GM23338 (cell line): Measurements from ENCODE around the gene ZFHX3. TPM values are rescaled to one million over a fixed set of nuclear protein-coding genes. Genes with fewer than 3 reads are reported as not detected.

Source experiments
- ATAC-seq: fragments of 200-7000 bp; cut with Tn5 transposase; 3 replicates; pipeline ENCODE4 v1.9.1; 2020
- DNase-seq: peaks from one replicate; pipeline ENCODE4 v3.0.0-alpha.2; 2015; ENCODE audit warnings: low spot score
- H2AFZ ChIP-seq: fragments of 200-600 bp; sonication (generic); 2 replicates; pipeline ENCODE4 v1.8.0; 2016; ENCODE audit warnings: antibody characterized with exemption, mild to moderate bottlenecking, moderate library complexity
- H3F3A ChIP-seq: fragments of 200-600 bp; sonication (generic); replicated peaks from 2 replicates; pipeline ENCODE4 v1.8.0; 2017; ENCODE audit warnings: antibody characterized with exemption, mixed run types, low read depth
- H3K27ac ChIP-seq: fragments of 200-600 bp; sonication (generic); 2 replicates; pipeline ENCODE4 v1.6.1; 2016; ENCODE audit warnings: low read depth
- H3K27me3 ChIP-seq: fragments of 200-600 bp; sonication (generic); 2 replicates; pipeline ENCODE4 v1.8.0; 2016; ENCODE audit warnings: mild to moderate bottlenecking, mixed run types, moderate library complexity; ENCODE audit not compliant: insufficient read depth
- H3K36me3 ChIP-seq: fragments of 200-600 bp; sonication (generic); 2 replicates; pipeline ENCODE4 v1.8.0; 2016; ENCODE audit warnings: mild to moderate bottlenecking; ENCODE audit not compliant: insufficient read depth
- H3K4me1 ChIP-seq: fragments of 200-600 bp; sonication (generic); 2 replicates; pipeline ENCODE4 v1.8.0; 2016; ENCODE audit warnings: mild to moderate bottlenecking, moderate library complexity; ENCODE audit not compliant: insufficient read depth
- H3K4me2 ChIP-seq: fragments of 200-600 bp; sonication (generic); 2 replicates; pipeline ENCODE4 v1.7.1; 2017; ENCODE audit warnings: mixed run types
- H3K4me3 ChIP-seq: fragments of 200-600 bp; sonication (generic); 2 replicates; pipeline ENCODE4 v1.6.1; 2016; ENCODE audit warnings: mixed run types
- H3K79me2 ChIP-seq: fragments of 200-600 bp; sonication (generic); replicated peaks from 2 replicates; pipeline ENCODE4 v1.8.0; 2017; ENCODE audit warnings: mild to moderate bottlenecking; ENCODE audit not compliant: insufficient read depth
- H3K9me2 ChIP-seq: fragments of 200-600 bp; sonication (generic); 2 replicates; pipeline ENCODE4 v1.8.0; 2017; ENCODE audit not compliant: insufficient read depth
- H4K20me1 ChIP-seq: fragments of 200-600 bp; sonication (generic); replicated peaks from 2 replicates; pipeline ENCODE4 v1.8.0; 2017; ENCODE audit warnings: mild to moderate bottlenecking; ENCODE audit not compliant: insufficient read depth
- H3K27ac Mint-ChIP-seq: 2 replicates; pipeline ENCODE4 v1.8.0; 2020; ENCODE audit warnings: inconsistent platforms, mild to moderate bottlenecking, moderate library complexity, mixed read lengths
- H3K27me3 Mint-ChIP-seq: 3 replicates; pipeline ENCODE4 v1.8.0; 2022; ENCODE audit warnings: low read depth, mild to moderate bottlenecking, moderate library complexity, mixed read lengths, inconsistent platforms; ENCODE audit not compliant: insufficient read depth, poor library complexity
- H3K36me3 Mint-ChIP-seq: 3 replicates; pipeline ENCODE4 v1.8.0; 2021; ENCODE audit warnings: low read depth, mild to moderate bottlenecking, inconsistent platforms, moderate library complexity, mixed read lengths
- H3K4me1 Mint-ChIP-seq: 3 replicates; pipeline ENCODE4 v1.8.0; 2020; ENCODE audit warnings: mild to moderate bottlenecking, inconsistent platforms, mixed read lengths
- H3K4me3 Mint-ChIP-seq: 3 replicates; pipeline ENCODE4 v1.8.0; 2021; ENCODE audit warnings: moderate library complexity, mild to moderate bottlenecking, inconsistent platforms, mixed read lengths
- H3K9me3 Mint-ChIP-seq: 3 replicates; pipeline ENCODE4 v1.8.0; 2020; ENCODE audit warnings: moderate library complexity, mild to moderate bottlenecking, inconsistent platforms, mixed read lengths
- CREB1 ChIP-seq: fragments of 250-450 bp; sonication (Bioruptor Pico); IDR thresholded peaks from 2 replicates; pipeline ENCODE4 v1.5.0; 2020; ENCODE audit warnings: low read depth, mild to moderate bottlenecking, moderate library complexity
- CTCF ChIP-seq, 2 experiments: fragments of 200-600 bp in 1 of 2; sonication (generic) in 1 of 2; conservative IDR thresholded peaks; 2 replicates each; pipeline versions ENCODE4 v1.5.1 to v1.6.1; 2016 to 2017; ENCODE audit warnings: antibody characterized with exemption in 2 of 2, low read depth in 2 of 2, mild to moderate bottlenecking in 2 of 2, moderate library complexity in 1 of 2
- EZH2 ChIP-seq: fragments of 200-600 bp; sonication (generic); IDR thresholded peaks from one replicate; pipeline ENCODE4 v1.8.0; 2017; ENCODE audit warnings: antibody characterized with exemption, mild to moderate bottlenecking, low read depth; ENCODE audit not compliant: unreplicated experiment
- EZH2phosphoT487 ChIP-seq: fragments of 200-600 bp; sonication (generic); IDR thresholded peaks from one replicate; pipeline ENCODE4 v1.8.1; 2018; ENCODE audit warnings: antibody characterized with exemption; ENCODE audit not compliant: unreplicated experiment
- JUNB ChIP-seq: IDR thresholded peaks from one replicate; pipeline ENCODE4 v1.6.1; 2016; ENCODE audit warnings: antibody characterized with exemption; ENCODE audit not compliant: unreplicated experiment
- NANOG ChIP-seq: IDR thresholded peaks from 2 replicates; pipeline ENCODE4 v1.6.1; 2016; ENCODE audit warnings: antibody characterized with exemption, borderline replicate concordance
- POLR2AphosphoS5 ChIP-seq: IDR thresholded peaks from 2 replicates; pipeline ENCODE4 v1.6.1; 2016; ENCODE audit warnings: antibody characterized with exemption, low read depth
- STAT1 ChIP-seq: IDR thresholded peaks from one replicate; pipeline ENCODE4 v1.6.1; 2016; ENCODE audit warnings: antibody characterized with exemption; ENCODE audit not compliant: unreplicated experiment
- ZNF114 ChIP-seq: fragments of 250-450 bp; sonication (Bioruptor Pico); IDR thresholded peaks from 2 replicates; pipeline ENCODE4 v1.5.0; 2020; ENCODE audit warnings: mild to moderate bottlenecking, moderate library complexity
- ZNF331 ChIP-seq: fragments of 250-450 bp; sonication (Bioruptor Pico); IDR thresholded peaks from 2 replicates; pipeline ENCODE4 v1.5.0; 2020; ENCODE audit warnings: low read depth, mild to moderate bottlenecking, moderate library complexity
- polyA plus RNA-seq: library from polyadenylated mRNA; unstranded; fragments of >200 nt; fragmentation: Nextera tagmentation; extraction: Ambion mirVana; gene quantifications from 2 replicates; pipeline ENCODE4 v1.2.1, GENCODE V29; 2016
- total RNA-seq: library from RNA; depleted of rRNA; stranded (reverse); fragments of >200 nt; shearing (Covaris generic); gene quantifications from 2 replicates; pipeline ENCODE4 v1.2.3, GENCODE V29; 2014
- TF ChIP-seq, protein P1 (sequence below): IDR thresholded peaks from one replicate; pipeline ENCODE4 v1.6.1; 2018; ENCODE audit warnings: antibody characterized with exemption; ENCODE audit not compliant: unreplicated experiment
- TF ChIP-seq, protein P2 (sequence below): IDR thresholded peaks from 2 replicates; pipeline ENCODE4 v1.6.1; 2016; ENCODE audit warnings: antibody characterized with exemption
- TF ChIP-seq, protein P3 (sequence below): fragments of 250-450 bp; sonication (Bioruptor Pico); IDR thresholded peaks from 2 replicates; pipeline ENCODE4 v1.5.0; 2020; ENCODE audit warnings: mild to moderate bottlenecking, moderate library complexity

ZFHX3 gene
- total and polyA plus RNA-seq, 2 experiments from 2014 or later = 1.0 to 1.5 TPM

DNA sequence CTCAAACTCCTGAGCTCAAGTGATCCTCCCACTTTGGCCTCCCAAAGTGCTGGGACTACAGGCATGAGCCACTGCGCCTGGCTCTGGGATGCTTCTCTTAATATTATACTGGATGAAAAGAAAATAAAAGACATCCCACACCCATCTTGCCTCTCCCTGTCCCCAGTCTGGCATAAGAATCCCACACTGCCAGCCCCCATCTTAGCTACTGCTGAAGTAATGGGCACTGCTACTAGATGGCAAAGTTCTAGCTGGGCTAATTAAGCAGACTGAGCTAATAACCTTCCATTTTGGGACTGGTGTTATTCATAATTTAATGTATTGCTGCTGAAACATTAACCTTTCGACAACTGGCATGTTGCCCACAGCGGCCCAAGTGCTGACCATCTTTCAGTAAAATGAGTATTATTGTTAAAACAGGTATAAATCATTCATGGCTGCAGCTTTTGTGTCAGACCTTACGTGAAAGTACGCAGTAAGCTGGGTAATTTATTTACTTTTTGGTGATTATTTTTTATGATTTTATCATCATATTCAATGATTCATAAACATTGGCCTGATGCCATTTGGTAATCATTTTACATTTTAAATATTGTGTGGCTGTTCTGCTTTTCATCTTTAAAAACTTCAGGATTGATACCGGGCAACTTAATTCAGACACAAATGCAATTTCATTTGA is 47.4 kb upstream of the ZFHX3 start:
- Mint-ChIP-seq H3K27me3 (peaks cover 3% of the 10 kb centered on the region), H3K27ac (no peak overlapping the region), H3K4me1 (0 out of 3 replicates have a peak, but pooled peaks cover 2% of the 10 kb centered on the region), H3K4me3 (no peak overlapping the region), H3K9me3 (no peaks in the 10 kb centered on the region), H3K36me3 (no peaks in the 10 kb centered on the region)
- H3K4me2 ChIP-seq = no peak overlapping the region
- ATAC-seq (no peak), DNase-seq (no peak)
- no peak overlapping the region for H3K27ac ChIP-seq
- no peaks in the 10 kb centered on the region for H3K36me3 ChIP-seq
- TF ChIP-seq, protein P1, sequence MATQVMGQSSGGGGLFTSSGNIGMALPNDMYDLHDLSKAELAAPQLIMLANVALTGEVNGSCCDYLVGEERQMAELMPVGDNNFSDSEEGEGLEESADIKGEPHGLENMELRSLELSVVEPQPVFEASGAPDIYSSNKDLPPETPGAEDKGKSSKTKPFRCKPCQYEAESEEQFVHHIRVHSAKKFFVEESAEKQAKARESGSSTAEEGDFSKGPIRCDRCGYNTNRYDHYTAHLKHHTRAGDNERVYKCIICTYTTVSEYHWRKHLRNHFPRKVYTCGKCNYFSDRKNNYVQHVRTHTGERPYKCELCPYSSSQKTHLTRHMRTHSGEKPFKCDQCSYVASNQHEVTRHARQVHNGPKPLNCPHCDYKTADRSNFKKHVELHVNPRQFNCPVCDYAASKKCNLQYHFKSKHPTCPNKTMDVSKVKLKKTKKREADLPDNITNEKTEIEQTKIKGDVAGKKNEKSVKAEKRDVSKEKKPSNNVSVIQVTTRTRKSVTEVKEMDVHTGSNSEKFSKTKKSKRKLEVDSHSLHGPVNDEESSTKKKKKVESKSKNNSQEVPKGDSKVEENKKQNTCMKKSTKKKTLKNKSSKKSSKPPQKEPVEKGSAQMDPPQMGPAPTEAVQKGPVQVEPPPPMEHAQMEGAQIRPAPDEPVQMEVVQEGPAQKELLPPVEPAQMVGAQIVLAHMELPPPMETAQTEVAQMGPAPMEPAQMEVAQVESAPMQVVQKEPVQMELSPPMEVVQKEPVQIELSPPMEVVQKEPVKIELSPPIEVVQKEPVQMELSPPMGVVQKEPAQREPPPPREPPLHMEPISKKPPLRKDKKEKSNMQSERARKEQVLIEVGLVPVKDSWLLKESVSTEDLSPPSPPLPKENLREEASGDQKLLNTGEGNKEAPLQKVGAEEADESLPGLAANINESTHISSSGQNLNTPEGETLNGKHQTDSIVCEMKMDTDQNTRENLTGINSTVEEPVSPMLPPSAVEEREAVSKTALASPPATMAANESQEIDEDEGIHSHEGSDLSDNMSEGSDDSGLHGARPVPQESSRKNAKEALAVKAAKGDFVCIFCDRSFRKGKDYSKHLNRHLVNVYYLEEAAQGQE = no peak
- TF ChIP-seq CTCF (conservative IDR thresholded peaks at IDR 0.05; ENCODE audit: low read depth in 2 of 2) (no peak), ZNF114 (CRISPR knock-in tag) (no peak), EZH2 (no peak), NANOG (no peak), ZNF331 (CRISPR knock-in tag) (no peak), STAT1 (no peak), JUNB (no peak), POLR2AphosphoS5 (no peak), CREB1 (no peak), EZH2phosphoT487 (no peak)
- TF ChIP-seq, protein P2, sequence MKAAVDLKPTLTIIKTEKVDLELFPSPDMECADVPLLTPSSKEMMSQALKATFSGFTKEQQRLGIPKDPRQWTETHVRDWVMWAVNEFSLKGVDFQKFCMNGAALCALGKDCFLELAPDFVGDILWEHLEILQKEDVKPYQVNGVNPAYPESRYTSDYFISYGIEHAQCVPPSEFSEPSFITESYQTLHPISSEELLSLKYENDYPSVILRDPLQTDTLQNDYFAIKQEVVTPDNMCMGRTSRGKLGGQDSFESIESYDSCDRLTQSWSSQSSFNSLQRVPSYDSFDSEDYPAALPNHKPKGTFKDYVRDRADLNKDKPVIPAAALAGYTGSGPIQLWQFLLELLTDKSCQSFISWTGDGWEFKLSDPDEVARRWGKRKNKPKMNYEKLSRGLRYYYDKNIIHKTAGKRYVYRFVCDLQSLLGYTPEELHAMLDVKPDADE = no peak
- TF ChIP-seq, protein P3, sequence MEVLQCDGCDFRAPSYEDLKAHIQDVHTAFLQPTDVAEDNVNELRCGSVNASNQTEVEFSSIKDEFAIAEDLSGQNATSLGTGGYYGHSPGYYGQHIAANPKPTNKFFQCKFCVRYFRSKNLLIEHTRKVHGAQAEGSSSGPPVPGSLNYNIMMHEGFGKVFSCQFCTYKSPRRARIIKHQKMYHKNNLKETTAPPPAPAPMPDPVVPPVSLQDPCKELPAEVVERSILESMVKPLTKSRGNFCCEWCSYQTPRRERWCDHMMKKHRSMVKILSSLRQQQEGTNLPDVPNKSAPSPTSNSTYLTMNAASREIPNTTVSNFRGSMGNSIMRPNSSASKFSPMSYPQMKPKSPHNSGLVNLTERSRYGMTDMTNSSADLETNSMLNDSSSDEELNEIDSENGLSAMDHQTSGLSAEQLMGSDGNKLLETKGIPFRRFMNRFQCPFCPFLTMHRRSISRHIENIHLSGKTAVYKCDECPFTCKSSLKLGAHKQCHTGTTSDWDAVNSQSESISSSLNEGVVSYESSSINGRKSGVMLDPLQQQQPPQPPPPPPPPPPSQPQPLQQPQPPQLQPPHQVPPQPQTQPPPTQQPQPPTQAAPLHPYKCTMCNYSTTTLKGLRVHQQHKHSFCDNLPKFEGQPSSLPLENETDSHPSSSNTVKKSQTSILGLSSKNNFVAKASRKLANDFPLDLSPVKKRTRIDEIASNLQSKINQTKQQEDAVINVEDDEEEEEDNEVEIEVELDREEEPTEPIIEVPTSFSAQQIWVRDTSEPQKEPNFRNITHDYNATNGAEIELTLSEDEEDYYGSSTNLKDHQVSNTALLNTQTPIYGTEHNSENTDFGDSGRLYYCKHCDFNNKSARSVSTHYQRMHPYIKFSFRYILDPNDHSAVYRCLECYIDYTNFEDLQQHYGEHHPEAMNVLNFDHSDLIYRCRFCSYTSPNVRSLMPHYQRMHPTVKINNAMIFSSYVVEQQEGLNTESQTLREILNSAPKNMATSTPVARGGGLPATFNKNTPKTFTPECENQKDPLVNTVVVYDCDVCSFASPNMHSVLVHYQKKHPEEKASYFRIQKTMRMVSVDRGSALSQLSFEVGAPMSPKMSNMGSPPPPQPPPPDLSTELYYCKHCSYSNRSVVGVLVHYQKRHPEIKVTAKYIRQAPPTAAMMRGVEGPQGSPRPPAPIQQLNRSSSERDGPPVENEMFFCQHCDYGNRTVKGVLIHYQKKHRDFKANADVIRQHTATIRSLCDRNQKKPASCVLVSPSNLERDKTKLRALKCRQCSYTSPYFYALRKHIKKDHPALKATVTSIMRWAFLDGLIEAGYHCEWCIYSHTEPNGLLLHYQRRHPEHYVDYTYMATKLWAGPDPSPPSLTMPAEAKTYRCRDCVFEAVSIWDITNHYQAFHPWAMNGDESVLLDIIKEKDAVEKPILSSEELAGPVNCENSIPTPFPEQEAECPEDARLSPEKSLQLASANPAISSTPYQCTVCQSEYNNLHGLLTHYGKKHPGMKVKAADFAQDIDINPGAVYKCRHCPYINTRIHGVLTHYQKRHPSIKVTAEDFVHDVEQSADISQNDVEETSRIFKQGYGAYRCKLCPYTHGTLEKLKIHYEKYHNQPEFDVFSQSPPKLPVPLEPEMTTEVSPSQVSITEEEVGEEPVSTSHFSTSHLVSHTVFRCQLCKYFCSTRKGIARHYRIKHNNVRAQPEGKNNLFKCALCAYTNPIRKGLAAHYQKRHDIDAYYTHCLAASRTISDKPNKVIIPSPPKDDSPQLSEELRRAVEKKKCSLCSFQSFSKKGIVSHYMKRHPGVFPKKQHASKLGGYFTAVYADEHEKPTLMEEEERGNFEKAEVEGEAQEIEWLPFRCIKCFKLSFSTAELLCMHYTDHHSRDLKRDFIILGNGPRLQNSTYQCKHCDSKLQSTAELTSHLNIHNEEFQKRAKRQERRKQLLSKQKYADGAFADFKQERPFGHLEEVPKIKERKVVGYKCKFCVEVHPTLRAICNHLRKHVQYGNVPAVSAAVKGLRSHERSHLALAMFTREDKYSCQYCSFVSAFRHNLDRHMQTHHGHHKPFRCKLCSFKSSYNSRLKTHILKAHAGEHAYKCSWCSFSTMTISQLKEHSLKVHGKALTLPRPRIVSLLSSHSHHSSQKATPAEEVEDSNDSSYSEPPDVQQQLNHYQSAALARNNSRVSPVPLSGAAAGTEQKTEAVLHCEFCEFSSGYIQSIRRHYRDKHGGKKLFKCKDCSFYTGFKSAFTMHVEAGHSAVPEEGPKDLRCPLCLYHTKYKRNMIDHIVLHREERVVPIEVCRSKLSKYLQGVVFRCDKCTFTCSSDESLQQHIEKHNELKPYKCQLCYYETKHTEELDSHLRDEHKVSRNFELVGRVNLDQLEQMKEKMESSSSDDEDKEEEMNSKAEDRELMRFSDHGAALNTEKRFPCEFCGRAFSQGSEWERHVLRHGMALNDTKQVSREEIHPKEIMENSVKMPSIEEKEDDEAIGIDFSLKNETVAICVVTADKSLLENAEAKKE = no peak
- H3K79me2 ChIP-seq = no peaks in the 10 kb centered on the region
- no peak overlapping the region for H3K4me3 ChIP-seq
- H3K9me2 ChIP-seq = no peaks in the 10 kb centered on the region
- no peaks in the 10 kb centered on the region for H3K27me3 ChIP-seq
- H3K4me1 ChIP-seq = no peaks in the 10 kb centered on the region
- no peaks in the 10 kb centered on the region for H4K20me1 ChIP-seq
- H3F3A ChIP-seq = no peaks in the 10 kb centered on the region
- H2AFZ ChIP-seq = no peak overlapping the region; the same call in 1 of the 2 replicates
